Endothelial cell (in vitro differentiated cells): Measurements from ENCODE around the gene ZRANB2. TPM values are rescaled to one million over a fixed set of nuclear protein-coding genes. Genes with fewer than 3 reads are reported as not detected.

Experiments used
- DNase-seq: peaks from one replicate; pipeline ENCODE4 v3.0.0; 2021; ENCODE audit warnings: low spot score
- H3K27ac Mint-ChIP-seq: one replicate; pipeline ENCODE4 v1.8.0; 2021; ENCODE audit warnings: mixed read lengths, inconsistent platforms; ENCODE audit not compliant: unreplicated experiment
- H3K27me3 Mint-ChIP-seq: one replicate; pipeline ENCODE4 v1.8.0; 2021; ENCODE audit warnings: mild to moderate bottlenecking, moderate library complexity, mixed read lengths, inconsistent platforms; ENCODE audit not compliant: unreplicated experiment
- H3K36me3 Mint-ChIP-seq: one replicate; pipeline ENCODE4 v1.8.0; 2021; ENCODE audit warnings: mild to moderate bottlenecking, low read depth, mixed read lengths, inconsistent platforms; ENCODE audit not compliant: unreplicated experiment
- H3K4me1 Mint-ChIP-seq: one replicate; pipeline ENCODE4 v1.8.0; 2021; ENCODE audit warnings: mild to moderate bottlenecking, mixed read lengths, inconsistent platforms; ENCODE audit not compliant: unreplicated experiment
- H3K4me3 Mint-ChIP-seq: one replicate; pipeline ENCODE4 v1.8.0; 2021; ENCODE audit warnings: mild to moderate bottlenecking, mixed read lengths, inconsistent platforms; ENCODE audit not compliant: unreplicated experiment
- H3K9me3 Mint-ChIP-seq: one replicate; pipeline ENCODE4 v1.8.0; 2021; ENCODE audit warnings: mixed read lengths, inconsistent platforms; ENCODE audit not compliant: unreplicated experiment
- total RNA-seq: library from RNA; stranded (reverse); fragmentation: NEBNext Ultra II Directional; extraction: Animal tissue kit (Norgen Biotek cat#: 25700); gene quantifications from one replicate; pipeline ENCODE4 v1.2.1, GENCODE V29; 2021; ENCODE audit not compliant: unreplicated experiment
- TF ChIP-seq, protein P1 (sequence below): fragments of 200-600 bp; sonication (generic); IDR thresholded peaks from one replicate; pipeline ENCODE4 v1.5.0; 2021; ENCODE audit warnings: antibody characterized with exemption; ENCODE audit not compliant: unreplicated experiment

Gene ZRANB2
- total RNA-seq, 1 donor from 2014 or later, result 74.1 TPM

- no peak for DNase-seq
- Mint-ChIP-seq H3K36me3 (no peaks in the 10 kb centered on the region), H3K27me3 (no peaks in the 10 kb centered on the region), H3K27ac (peak overlapping the region; percentile 2), H3K4me3 (no peak overlapping the region), H3K9me3 (no peaks in the 10 kb centered on the region), H3K4me1 (peaks cover 12% of the 10 kb centered on the region)
- TF ChIP-seq, protein P1, sequence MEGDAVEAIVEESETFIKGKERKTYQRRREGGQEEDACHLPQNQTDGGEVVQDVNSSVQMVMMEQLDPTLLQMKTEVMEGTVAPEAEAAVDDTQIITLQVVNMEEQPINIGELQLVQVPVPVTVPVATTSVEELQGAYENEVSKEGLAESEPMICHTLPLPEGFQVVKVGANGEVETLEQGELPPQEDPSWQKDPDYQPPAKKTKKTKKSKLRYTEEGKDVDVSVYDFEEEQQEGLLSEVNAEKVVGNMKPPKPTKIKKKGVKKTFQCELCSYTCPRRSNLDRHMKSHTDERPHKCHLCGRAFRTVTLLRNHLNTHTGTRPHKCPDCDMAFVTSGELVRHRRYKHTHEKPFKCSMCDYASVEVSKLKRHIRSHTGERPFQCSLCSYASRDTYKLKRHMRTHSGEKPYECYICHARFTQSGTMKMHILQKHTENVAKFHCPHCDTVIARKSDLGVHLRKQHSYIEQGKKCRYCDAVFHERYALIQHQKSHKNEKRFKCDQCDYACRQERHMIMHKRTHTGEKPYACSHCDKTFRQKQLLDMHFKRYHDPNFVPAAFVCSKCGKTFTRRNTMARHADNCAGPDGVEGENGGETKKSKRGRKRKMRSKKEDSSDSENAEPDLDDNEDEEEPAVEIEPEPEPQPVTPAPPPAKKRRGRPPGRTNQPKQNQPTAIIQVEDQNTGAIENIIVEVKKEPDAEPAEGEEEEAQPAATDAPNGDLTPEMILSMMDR, result no peak
Measured at GRCh38 chr1:71106658-71107322, 26.0 kb upstream of the ZRANB2 start.

DNA sequence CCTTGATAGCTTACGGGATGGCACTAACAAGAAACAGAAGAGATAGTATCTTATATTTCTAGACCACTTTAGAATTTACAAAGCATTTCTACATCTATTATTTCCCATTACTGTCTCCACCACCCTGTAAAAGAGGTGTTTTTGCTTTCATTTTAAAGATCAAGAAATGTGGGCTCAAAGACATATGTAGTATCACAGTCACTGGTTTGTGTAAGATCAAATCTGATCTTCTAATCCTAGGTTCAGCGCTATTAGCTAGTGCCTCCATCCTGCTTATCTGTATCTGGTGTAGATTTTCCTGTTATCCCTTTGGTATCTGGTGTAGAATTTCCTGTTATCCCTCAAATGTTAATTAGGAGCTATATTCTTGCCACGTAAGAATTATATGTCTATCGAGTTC lies 23.6 kb upstream of the ZRANB2 start:
- no peak overlapping the region for H3K4me3 Mint-ChIP-seq
- no peaks in the 10 kb centered on the region for H3K9me3 Mint-ChIP-seq
- DNase-seq, result no peak
- no peaks in the 10 kb centered on the region for H3K36me3 Mint-ChIP-seq
- no peaks in the 10 kb centered on the region for H3K27me3 Mint-ChIP-seq
- peaks cover 12% of the 10 kb centered on the region for H3K4me1 Mint-ChIP-seq
- TF ChIP-seq, protein P1, result no peak
- no peak overlapping the region for H3K27ac Mint-ChIP-seq

DNA sequence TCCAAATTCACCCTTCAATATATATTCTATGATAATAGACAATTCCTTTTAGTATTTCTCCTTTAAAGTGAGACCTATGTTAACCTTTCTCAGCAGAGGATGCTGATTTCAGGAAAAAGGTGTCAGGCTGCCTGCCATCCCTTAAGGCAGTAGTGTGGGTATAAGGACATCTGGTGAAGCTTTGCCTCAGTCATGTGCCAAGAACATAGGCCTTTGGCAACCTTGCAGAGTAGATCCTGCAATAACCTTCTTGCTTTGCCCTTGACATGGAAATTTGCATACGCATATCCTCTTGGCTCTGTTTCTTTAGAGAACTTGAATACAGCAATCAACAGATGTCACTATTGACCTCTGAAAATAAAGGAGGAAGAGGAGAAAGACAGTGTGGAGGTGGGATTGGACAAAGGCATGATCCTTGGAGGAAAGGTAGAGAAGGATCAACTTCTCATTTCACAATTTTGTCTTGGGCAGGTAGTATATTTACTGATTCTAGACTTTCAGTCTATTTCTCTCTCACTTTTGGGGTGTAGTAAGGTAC lies 21.1 kb upstream of the ZRANB2 start:
- no peaks in the 10 kb centered on the region for H3K36me3 Mint-ChIP-seq
- H3K4me1 Mint-ChIP-seq, result peaks cover 15% of the 10 kb centered on the region
- no peak for DNase-seq
- TF ChIP-seq, protein P1, result no peak
- no peaks in the 10 kb centered on the region for H3K27me3 Mint-ChIP-seq
- no peak overlapping the region for H3K4me3 Mint-ChIP-seq
- H3K9me3 Mint-ChIP-seq, result no peaks in the 10 kb centered on the region
- no peak overlapping the region for H3K27ac Mint-ChIP-seq

GRCh38 chr1:71097428-71097827 lies 16.6 kb upstream of the ZRANB2 start:
- TF ChIP-seq, protein P1, result no peak
- H3K4me1 Mint-ChIP-seq, result peaks cover 8% of the 10 kb centered on the region

DNA sequence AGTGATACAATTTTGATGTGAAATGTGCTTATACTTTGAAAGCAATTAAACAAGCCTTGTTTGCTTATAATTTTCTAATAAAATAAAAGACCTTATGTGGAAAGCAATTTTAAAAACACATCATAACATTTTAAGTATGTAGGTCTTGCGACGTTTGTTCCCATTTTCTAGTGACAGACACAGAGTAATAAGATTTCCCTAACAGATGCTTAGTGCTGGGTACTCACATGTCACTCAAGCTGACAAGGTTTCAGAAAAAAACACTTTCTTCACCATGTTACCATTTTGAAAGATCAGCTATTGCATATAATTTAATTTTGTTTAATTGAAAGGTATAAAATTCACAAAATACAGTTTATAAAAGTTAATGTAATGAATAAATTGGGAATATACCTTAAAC lies 14.1 kb upstream of the ZRANB2 start:
- Mint-ChIP-seq H3K9me3 (no peaks in the 10 kb centered on the region), H3K4me3 (no peak overlapping the region)
- TF ChIP-seq, protein P1, result no peak

More at GRCh38 chr1:71097428-71097827, 16.6 kb upstream of the ZRANB2 start:
- Mint-ChIP-seq H3K27ac (no peak overlapping the region), H3K27me3 (no peaks in the 10 kb centered on the region), H3K9me3 (no peaks in the 10 kb centered on the region), H3K4me3 (no peak overlapping the region), H3K36me3 (no peaks in the 10 kb centered on the region)
- DNase-seq, result no peak

More for the DNA sequence above, 14.1 kb upstream of the ZRANB2 start:
- Mint-ChIP-seq H3K27me3 (no peaks in the 10 kb centered on the region), H3K36me3 (no peaks in the 10 kb centered on the region), H3K4me1 (peaks cover 8% of the 10 kb centered on the region), H3K27ac (no peak overlapping the region)
- no peak for DNase-seq
